T1000 (cell line): ENCODE measurements around the gene S100A6.
"Not testable (repeated sequence)": the region's sequence is repeated elsewhere in the genome, so short reads cannot be mapped to it uniquely, and the experiment has no call there.

Experiments
- DNase-seq: peaks from one replicate; lab custom pipeline; 2025; ENCODE audit warnings: mixed read lengths; lab: John Stamatoyannopoulos, UW

Gene S100A6

DNA sequence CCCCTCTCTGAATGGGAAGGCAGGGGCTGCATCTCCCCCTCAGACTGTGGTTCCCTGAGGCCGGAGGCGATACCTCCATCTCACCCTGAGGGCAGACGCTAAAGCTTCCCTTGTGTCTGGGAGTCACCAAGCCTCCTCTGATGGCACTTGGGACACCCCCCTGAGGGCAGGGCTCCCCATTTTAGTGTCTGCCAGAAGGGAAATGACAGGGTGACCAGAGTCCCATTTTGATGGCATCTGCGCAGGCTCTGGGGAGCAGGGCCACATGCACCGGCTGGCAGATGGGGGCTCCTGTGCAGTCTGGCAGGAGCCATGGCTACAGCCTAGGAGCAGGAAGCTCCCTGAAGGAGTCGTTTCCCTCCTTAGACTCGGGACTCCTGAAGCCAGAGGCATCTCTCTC is 28.2 kb upstream of the S100A6 start:
- no peak for DNase-seq

- DNase-seq = no peak
Measured at GRCh38 chr1:153563483-153563901, 27.7 kb upstream of the S100A6 start.

DNA sequence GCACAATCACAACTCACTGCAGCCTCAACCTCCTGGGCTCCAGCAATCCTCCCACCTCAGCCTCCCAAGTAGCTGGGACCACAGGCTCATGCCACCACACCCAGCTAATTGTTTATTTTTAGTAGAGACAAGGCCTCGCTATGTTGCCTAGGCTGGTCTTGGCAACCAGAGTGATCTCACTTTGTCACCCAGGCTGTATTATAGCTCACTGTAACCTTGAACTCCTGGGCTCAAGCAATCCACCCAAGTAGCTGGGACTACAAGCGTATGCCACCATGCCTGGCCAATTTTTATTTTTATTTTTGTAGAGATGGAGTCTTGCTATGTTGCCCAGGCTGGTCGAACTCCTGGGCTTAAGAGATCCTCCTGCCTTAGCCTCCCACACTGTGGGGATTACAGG is 26.2 kb upstream of the S100A6 start:
- DNase-seq = not testable (repeated sequence)

- no peak for DNase-seq
Measured at GRCh38 chr1:153561466-153561985, 25.7 kb upstream of the S100A6 start.

DNA sequence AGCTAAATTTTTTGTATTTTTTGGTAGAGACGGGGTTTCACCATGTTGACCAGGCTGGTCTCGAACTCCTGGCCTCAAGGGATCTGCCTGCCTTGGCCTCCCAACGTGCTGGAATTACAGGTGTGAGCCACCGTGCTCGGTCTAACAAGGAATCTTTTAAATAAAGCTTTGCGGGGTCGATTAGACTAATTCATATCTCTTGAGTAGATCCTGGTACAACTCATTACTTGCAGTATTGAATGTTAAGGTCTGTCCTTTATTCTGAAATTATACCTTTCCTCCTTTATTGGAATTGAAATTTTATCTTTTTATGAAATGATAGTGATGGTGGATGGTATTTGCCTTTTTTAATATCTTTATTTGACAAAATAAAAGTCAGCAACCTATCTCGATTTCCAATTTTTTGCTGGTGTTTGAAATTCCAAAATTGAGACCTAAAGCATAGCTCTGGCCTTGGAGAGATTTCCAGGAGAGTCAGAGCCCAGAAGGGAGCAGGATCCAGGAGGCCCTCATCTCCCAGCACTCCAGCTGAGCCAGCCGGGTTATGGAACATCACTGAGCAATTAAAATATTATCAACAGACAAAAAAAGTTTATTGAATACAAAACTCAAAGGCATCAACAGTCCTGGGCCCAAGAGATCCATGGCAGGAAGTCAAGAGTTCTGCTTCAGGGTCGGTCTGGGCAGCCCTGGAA is 25.1 kb upstream of the S100A6 start:
- no peak for DNase-seq

DNA sequence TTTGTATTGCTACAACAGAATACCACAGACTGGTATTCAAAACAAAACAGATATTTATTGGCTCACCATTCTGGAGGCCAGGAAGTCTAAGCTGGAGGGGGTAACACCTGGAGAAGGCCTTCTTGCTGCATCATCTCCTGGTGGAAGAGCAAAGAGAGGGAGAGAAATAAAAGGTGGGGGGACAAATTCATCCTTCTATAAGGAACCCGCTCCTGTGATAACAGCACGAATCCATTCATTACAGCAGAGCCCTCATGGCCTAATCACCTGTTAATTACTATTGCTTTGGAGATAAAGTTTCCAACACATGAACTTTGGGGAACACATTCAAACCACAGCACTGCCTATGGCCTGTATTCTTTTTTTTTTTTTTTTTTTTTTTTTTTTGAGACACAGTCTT is 24.4 kb upstream of the S100A6 start:
- DNase-seq = no peak

- DNase-seq = no peak
Measured at GRCh38 chr1:153557877-153558276, 22.1 kb upstream of the S100A6 start.

GRCh38 chr1:153556348-153556747 is 20.6 kb upstream of the S100A6 start:
- no peak for DNase-seq

DNA sequence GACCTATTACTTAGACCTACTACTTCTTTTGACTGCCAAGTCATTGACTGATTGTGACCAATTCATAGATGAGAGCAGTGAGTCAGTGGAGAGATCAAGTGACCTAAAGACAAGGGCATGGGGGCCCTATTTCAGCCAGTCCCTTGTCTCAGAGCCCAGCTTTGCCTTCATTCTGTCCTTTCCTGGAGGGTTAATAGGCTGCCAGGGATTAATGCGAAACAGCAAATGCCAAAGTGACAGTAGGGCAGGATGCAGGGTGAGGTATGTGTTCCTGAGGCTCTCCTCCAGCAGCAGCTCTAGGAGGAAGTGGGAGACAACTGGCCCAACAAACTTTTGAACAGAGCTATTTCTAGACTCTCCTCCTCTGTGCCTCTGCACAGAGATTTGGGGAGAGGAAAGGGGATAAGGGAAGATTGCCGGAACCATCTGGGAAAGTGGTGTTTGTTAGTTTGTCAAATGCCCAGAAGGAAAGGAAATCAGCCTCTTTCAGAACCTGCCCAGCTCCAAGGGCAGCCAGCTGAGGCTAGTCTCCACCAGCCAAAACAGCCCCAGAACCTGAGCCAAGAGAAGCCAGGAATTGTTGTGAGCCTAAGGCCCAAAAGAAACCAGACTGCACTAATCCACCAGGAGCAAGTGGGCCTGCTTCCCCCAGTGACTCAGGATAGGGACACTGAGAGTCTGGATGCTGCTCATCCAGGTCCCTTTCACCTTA is 18.2 kb upstream of the S100A6 start:
- DNase-seq = no peak

DNA sequence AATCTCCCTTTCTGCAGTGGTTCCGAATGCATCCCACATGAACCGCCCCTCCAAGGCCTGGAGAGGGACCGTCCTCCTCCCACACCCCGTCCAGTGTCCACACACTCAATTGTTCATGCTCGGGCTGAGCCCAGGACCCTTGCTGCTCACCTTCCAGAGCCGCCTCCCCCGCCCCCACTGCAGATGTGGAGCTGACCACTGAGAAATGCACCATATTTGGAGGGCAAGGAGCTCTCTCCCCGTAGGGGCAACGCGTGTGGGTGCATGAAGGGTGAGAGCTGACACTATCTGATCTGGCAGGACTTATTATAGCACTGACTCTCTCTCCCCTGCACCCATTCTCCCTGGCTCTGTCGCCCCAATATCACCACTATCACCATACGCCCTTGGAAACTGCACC is 17.3 kb upstream of the S100A6 start:
- DNase-seq = no peak

- no peak for DNase-seq
Measured at GRCh38 chr1:153552335-153552734, 16.5 kb upstream of the S100A6 start.

- no peak for DNase-seq
Measured at GRCh38 chr1:153550827-153551500, 15.2 kb upstream of the S100A6 start.

GRCh38 chr1:153550398-153550758 is 14.6 kb upstream of the S100A6 start:
- no peak for DNase-seq

DNA sequence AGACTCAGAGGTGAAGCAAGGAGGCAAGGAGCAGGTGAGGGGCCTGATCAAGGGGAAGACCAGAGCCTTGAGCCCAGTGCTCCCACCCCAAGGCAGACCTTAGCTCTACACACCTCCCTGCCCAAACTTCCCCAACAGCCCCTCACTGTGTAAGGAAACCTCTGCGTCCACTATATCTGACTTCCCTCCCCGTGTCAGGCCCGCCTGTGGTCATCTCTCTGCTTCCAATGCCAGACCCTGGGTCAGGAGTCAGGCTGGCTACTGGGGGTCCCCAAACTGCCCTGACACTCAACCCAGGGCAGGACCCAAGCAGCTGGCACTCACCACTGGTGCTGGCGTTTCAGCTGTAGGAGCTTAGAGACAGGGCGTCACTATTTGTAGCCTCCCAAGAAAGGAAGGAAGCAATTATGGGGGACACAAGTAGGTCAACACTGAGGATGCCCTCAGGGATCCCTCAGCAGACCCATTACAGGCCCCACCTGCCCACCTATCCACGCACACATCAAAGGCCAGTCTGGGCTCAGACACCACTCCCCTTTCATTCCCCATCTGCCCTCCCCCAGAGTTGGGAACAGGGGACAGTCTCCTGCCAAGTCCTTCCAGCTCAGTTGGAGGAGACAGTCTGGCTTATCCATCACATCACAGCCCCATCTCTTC is 14.1 kb upstream of the S100A6 start:
- DNase-seq = no peak

DNA sequence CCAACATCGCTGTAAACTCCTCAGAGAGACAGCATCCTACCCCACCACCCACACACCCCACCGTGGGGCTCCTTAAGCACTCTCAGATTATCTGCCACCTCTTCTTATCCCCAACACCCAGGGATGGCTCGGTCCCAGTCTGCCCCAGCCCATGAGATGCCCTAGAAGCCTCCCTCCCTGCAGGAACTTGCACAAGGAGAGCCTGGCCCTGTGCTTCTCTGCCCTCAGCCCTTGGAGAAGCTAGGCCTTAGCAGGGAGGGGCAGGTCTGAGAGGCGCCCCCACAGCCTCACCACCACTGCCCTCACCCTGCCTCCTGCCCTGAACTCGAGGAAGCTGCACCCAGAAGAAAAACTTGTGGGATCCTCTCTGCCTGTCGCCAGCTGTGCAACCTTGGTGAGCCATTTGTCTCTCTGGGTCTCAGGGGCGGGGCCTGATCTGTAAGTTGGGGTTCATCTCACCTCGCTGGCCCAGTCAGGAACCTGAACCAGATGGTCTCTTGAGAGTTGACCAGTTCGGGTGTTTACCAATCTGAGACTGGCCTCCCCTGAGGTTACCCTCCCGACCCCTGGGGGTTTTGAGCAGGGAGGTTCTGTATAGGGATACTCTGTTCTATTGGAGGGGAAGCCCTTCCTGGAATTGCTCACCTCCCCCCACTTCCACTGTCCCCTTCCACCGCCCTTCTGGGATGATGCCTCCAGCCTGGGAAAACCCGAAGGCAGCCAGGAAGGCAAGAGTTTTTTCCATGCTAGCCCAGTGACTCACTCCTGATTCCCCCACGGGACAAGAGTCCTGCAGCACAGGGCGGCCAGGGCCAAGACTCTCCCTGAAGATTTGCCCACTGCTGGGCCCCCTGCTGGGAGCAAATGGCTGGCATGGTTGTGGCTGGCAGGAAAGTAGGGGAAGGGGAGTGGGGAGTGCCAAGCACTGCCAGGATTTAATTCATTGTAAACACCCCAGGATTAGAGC is 13.2 kb upstream of the S100A6 start, which contains the start of gene S100A3:
S100A3 (minus strand) TSS at position 537 of the 967 bp plus-strand sequence. CDS start 773 bp downstream, outside the sequence.
- peak; percentile 82 for DNase-seq

- no peak for DNase-seq
Measured at GRCh38 chr1:153547560-153548551, 12.1 kb upstream of the S100A6 start.

DNA sequence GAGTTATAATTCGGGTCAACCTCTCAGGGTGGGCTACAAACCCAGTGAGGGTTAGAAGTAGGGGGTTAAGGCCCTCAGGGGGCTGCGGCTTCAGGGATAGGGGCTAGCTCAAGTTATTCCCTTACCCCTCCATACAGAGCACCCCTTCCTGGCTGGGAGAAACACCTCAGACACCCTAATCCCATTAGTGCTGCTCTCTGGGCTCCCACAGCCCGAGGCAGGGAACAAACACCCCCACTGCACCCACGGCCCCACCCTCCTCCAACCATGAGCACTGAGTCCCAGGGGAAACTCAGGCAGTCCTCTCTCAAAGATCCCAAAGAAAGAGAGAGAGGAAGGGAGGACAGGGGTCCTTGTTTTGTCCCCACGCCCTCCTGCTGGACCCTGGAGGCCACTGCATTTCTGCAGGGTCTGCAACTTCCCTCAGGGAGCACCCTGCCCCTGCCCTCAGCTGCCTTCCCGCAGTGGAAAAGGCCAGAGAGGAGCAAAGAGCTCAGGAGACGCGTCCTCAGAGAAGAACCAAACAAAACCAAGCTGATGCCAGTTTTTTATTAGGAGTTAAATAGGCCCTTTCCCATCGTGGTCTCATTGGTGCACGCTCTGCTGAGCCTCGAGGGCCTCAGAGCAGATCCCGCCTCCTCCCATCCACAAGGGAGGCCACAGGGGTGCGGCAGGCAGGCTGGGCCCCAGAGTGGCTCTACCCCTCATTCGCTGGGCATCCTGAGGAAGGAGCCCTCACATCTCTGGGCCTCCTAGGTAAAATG is 11.2 kb upstream of the S100A6 start:
- DNase-seq = no peak

DNA sequence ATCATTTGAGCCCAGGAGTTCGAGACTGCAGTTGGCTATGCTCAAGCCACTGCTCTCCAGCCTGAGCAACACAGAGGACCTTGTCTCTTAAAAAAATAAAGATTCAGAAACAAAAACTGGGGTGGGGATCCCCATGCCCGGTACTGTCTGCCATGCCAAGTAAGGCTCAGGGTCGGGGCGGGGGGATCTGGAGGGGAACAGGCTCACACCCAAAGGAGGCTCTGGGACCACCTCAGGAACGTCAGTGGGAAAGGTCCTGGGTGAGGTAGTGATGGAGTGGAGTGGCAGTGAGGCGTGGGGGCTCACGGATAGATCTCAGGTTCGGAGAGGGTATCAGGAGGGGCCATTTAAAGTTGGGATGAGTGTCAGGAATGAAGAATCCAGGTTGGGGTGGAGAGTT is 10.6 kb upstream of the S100A6 start:
- DNase-seq = no peak
